Transverse colon (tissue), 4 donors: Measurements from ENCODE around the gene NNAT.

Source experiments
- POLR2A ChIP-seq: fragments of 450-650 bp; IDR thresholded peaks from one replicate; pipeline ENCODE4 v1.6.1; 2016; ENCODE audit warnings: antibody characterized with exemption, mild to moderate bottlenecking, moderate library complexity
- POLR2AphosphoS5 ChIP-seq, 3 donors: sonication (generic); formaldehyde crosslinking; IDR thresholded peaks; one replicate each; pipeline ENCODE4 v1.6.1; 2016; ENCODE audit warnings: antibody characterized with exemption in 3 of 3
- TF ChIP-seq, protein P1 (sequence below), 5 experiments: fragments of 200-600 bp in 3 of 5; fragments of 450-650 bp in 2 of 5; sonication (generic) in 3 of 5; IDR thresholded peaks; 1 replicate in 2 of 5; 2 replicates in 3 of 5; pipeline ENCODE4 v1.5.1; 2016 to 2017; ENCODE audit warnings: antibody characterized with exemption in 5 of 5, inconsistent platforms in 3 of 5, mild to moderate bottlenecking in 2 of 5, moderate library complexity in 1 of 5

DNA sequence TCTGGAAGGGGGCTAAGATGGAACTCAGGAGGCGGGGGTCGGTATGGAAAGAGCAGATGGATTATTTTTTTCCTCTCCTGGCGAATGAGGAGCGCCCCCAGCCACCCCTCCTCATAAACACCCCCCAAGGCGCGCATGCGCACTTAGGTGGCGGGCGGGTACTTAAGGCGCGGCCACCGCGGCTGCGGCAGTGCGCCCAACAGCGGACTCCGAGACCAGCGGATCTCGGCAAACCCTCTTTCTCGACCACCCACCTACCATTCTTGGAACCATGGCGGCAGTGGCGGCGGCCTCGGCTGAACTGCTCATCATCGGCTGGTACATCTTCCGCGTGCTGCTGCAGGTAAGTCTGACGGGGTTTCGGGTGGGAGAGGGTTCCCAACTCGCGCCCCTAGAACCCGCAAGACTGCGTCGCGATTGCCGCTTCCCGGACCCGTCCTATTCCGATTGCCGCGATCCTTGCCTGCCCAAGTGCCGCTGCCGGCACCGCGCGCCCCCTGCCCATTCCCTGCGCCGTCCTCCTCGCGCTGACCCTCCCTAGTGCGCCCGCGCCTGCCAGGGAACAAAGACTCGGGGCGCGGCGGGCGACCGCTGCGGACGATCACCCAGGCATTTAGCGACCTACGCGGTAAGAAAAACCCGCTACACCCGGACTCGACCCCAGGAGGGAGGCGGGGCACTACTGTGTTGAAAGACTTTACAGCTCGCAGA, at the start of gene NNAT:
- TF ChIP-seq, protein P1, sequence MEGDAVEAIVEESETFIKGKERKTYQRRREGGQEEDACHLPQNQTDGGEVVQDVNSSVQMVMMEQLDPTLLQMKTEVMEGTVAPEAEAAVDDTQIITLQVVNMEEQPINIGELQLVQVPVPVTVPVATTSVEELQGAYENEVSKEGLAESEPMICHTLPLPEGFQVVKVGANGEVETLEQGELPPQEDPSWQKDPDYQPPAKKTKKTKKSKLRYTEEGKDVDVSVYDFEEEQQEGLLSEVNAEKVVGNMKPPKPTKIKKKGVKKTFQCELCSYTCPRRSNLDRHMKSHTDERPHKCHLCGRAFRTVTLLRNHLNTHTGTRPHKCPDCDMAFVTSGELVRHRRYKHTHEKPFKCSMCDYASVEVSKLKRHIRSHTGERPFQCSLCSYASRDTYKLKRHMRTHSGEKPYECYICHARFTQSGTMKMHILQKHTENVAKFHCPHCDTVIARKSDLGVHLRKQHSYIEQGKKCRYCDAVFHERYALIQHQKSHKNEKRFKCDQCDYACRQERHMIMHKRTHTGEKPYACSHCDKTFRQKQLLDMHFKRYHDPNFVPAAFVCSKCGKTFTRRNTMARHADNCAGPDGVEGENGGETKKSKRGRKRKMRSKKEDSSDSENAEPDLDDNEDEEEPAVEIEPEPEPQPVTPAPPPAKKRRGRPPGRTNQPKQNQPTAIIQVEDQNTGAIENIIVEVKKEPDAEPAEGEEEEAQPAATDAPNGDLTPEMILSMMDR (IDR thresholded peaks at IDR 0.05) = no peak
- TF ChIP-seq POLR2AphosphoS5 (IDR thresholded peaks at IDR 0.05) = peak in 2 of 3 donors; percentile 14 to 28
- no peak for TF ChIP-seq POLR2A
